GM12878 (cell line): ENCODE data around the gene ZFP3. TPM values are rescaled to one million over a fixed set of nuclear protein-coding genes. Genes with fewer than 3 reads are reported as not detected.

Experiments used
- CEBPB ChIP-seq, 2 experiments: fragments of 150-350 bp in 1 of 2; IDR thresholded peaks; 2 replicates each; pipeline ENCODE4 v1.6.1; 2012 to 2014; ENCODE audit warnings: low read depth in 2 of 2, low read length in 2 of 2, borderline replicate concordance in 1 of 2, inconsistent platforms in 1 of 2
- CHD1 ChIP-seq: IDR thresholded peaks from 2 replicates; pipeline ENCODE4 v1.6.1; 2012; ENCODE audit warnings: low read depth, low read length, improper control_type of control experiment
- CHD2 ChIP-seq: IDR thresholded peaks from 2 replicates; pipeline ENCODE4 v1.6.1; 2011; ENCODE audit warnings: low read depth, low read length, improper control_type of control experiment, borderline replicate concordance
- ETV6 ChIP-seq, 2 experiments: fragments of 450-650 bp in 1 of 2; IDR thresholded peaks in 1 of 2; conservative IDR thresholded peaks in 1 of 2; 2 replicates each; pipeline ENCODE4 v1.6.1; 2014; ENCODE audit warnings: antibody characterized with exemption in 1 of 2, borderline replicate concordance in 1 of 2, low read depth in 1 of 2, mild to moderate bottlenecking in 1 of 2, moderate library complexity in 1 of 2
- EZH2 ChIP-seq: IDR thresholded peaks from 2 replicates; pipeline ENCODE4 v1.6.1; 2012; ENCODE audit warnings: low read depth, mild to moderate bottlenecking, control low read depth, inconsistent platforms, low read length, borderline replicate concordance; ENCODE audit not compliant: control insufficient read depth
- HDAC6 ChIP-seq: fragments of 200-600 bp; sonication (generic); IDR thresholded peaks from one replicate; pipeline ENCODE4 v1.8.0; 2017; ENCODE audit warnings: antibody characterized with exemption; ENCODE audit not compliant: unreplicated experiment
- MAX ChIP-seq: IDR thresholded peaks from 2 replicates; pipeline ENCODE4 v1.6.1; 2012; ENCODE audit warnings: low read depth, low read length, improper control_type of control experiment
- MEF2B ChIP-seq: fragments of 450-650 bp; IDR thresholded peaks from 2 replicates; pipeline ENCODE4 v1.6.1; 2018; ENCODE audit warnings: mild to moderate bottlenecking, moderate library complexity; ENCODE audit not compliant: partially characterized antibody, poor library complexity, severe bottlenecking
- MTA3 ChIP-seq: IDR thresholded peaks from 2 replicates; pipeline ENCODE4 v1.6.1; 2012; ENCODE audit warnings: low read length, inconsistent platforms, borderline replicate concordance
- NBN ChIP-seq: fragments of 450-650 bp; IDR thresholded peaks from 2 replicates; pipeline ENCODE4 v1.6.1; 2016
- PAX5 ChIP-seq: IDR thresholded peaks from 2 replicates; pipeline ENCODE4 v1.6.1; 2011; ENCODE audit warnings: low read depth, low read length, borderline replicate concordance
- PBX3 ChIP-seq: IDR thresholded peaks from 2 replicates; pipeline ENCODE4 v1.6.1; 2011; ENCODE audit warnings: mild to moderate bottlenecking, low read depth, low read length, moderate library complexity; ENCODE audit not compliant: insufficient replicate concordance
- RELA ChIP-seq: fragments of 450-650 bp; IDR thresholded peaks from 2 replicates; pipeline ENCODE4 v1.8.0; 2014; ENCODE audit warnings: borderline replicate concordance; ENCODE audit not compliant: partially characterized antibody
- SMAD5 ChIP-seq: IDR thresholded peaks from 2 replicates; pipeline ENCODE4 v1.6.1; 2016; ENCODE audit warnings: antibody characterized with exemption, low read depth
- SRF ChIP-seq, 2 experiments: IDR thresholded peaks; 2 replicates each; pipeline ENCODE4 v1.6.1; 2011; ENCODE audit warnings: low read depth in 2 of 2, low read length in 2 of 2, mild to moderate bottlenecking in 1 of 2, moderate library complexity in 1 of 2
- TCF12 ChIP-seq: IDR thresholded peaks from 2 replicates; pipeline ENCODE4 v1.6.1; 2011; ENCODE audit warnings: low read depth, mild to moderate bottlenecking, low read length
- YY1 ChIP-seq: IDR thresholded peaks from 2 replicates; pipeline ENCODE4 v1.6.1; 2011; ENCODE audit warnings: low read depth, mild to moderate bottlenecking, low read length
- ZBTB4 ChIP-seq: fragments of 450-650 bp; formaldehyde crosslinking; IDR thresholded peaks from 2 replicates; pipeline ENCODE4 v1.4.0; 2022; ENCODE audit warnings: mild to moderate bottlenecking, moderate library complexity
- ZNF592 ChIP-seq: fragments of 450-650 bp; IDR thresholded peaks from 2 replicates; pipeline ENCODE4 v1.6.1; 2017; ENCODE audit warnings: mild to moderate bottlenecking, moderate library complexity
- polyA plus RNA-seq, 11 experiments: library from polyadenylated mRNA; depleted of rRNA in 4 of 11; unstranded in 6 of 11; stranded (reverse) in 5 of 11; fragments of >200 nt; fragmentation: Nextera tagmentation in 4 of 11; fragmentation: Illumina TruSeq in 1 of 11; extraction: Ambion mirVana in 4 of 11; extraction: Trizol in 1 of 11; gene quantifications; 1 replicate in 1 of 11; 2 replicates in 10 of 11; pipeline versions ENCODE4 v1.2.1 to v1.2.3, GENCODE V29; 2011 to 2016; ENCODE audit warnings: inconsistent platforms in 2 of 11, missing spikeins in 2 of 11, low read depth in 1 of 11
- total RNA-seq, 4 experiments: library from RNA; depleted of rRNA in 3 of 4; stranded (reverse); fragments of >200 nt in 3 of 4; fragmentation: Illumina TruSeq in 1 of 4; extraction: Trizol in 1 of 4; gene quantifications; 2 replicates each; pipeline versions ENCODE4 v1.2.1 to v1.2.3, GENCODE V29; 2013 to 2021

ZFP3 gene
- total and polyA plus RNA-seq, 10 of the 15 experiments (the other 5 are each of a cell fraction or from before 2014, with no cell fraction given): 0.37 to 4.1 (median 1.6) TPM

GRCh38 chr17:5078106-5079028 is at the start of gene ZFP3 (continued):
- no peak for TF ChIP-seq ZNF592
- TF ChIP-seq MTA3: no peak
- peak; percentile 56 to 66; a peak in 2 of 4 replicates for TF ChIP-seq SRF (IDR thresholded peaks at IDR 0.05; ENCODE audit: low read depth in 2 of 2, low read length in 2 of 2)
- TF ChIP-seq ETV6 (conservative IDR thresholded peaks at IDR 0.05 in 1 of 2, IDR thresholded peaks at IDR 0.05 in 1 of 2; ENCODE audit: borderline replicate concordance in 1 of 2, low read depth in 1 of 2): 0 out of 4 replicates have a peak, but pooled peaks of 1 of the 2 experiments have one; percentile 10
- TF ChIP-seq NBN: peak; percentile 12
- TF ChIP-seq EZH2: no peak
- TF ChIP-seq MEF2B: peak; percentile 91
- TF ChIP-seq RELA: peak; percentile 16
- no peak for TF ChIP-seq CHD1
- TF ChIP-seq MAX: peak; percentile 33; the same call in 1 of the 2 replicates
- no peak for TF ChIP-seq CEBPB (IDR thresholded peaks at IDR 0.05; ENCODE audit: borderline replicate concordance in 1 of 2, low read depth in 2 of 2, low read length in 2 of 2)
- TF ChIP-seq SMAD5: peak; percentile 21; the same call in 1 of the 2 replicates
- peak; percentile 66 for TF ChIP-seq TCF12
- TF ChIP-seq ZBTB4: no peak
- TF ChIP-seq YY1: peak; percentile 86
- no peak for TF ChIP-seq HDAC6
- peak; percentile 33; the same call in 1 of the 2 replicates for TF ChIP-seq CHD2
- TF ChIP-seq PAX5: peak; percentile 96
- peak; percentile 52 for TF ChIP-seq PBX3
